ENCODE results near the gene SRGAP1. TPM values are rescaled to one million over a fixed set of nuclear protein-coding genes. Genes with fewer than 3 reads are reported as not detected.
"Not testable (repeated sequence)": the region's sequence is repeated elsewhere in the genome, so short reads cannot be mapped to it uniquely, and the experiment has no call there.

SRGAP1 gene
- total and polyA plus RNA-seq, 2 donors from 2014 or later: 1.8 to 13.5 TPM

DNA sequence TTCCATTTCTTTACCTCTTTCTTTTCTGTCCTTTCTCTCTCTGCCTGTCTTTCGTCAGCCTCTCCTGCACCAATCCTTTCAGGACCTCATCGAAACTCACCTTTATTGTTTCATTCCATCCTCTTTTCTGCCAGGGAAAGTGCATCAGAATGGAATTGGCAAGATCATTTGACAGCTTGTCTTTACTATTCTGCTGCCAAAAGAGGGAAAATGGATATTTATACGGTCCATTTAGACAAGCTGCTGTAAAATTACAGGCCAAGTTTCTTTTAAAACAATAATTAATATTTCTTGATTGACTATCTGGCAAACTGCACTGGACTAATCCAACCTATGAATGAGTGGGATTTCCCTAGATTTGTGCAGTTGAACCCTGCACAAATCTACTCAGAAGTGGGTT lies 7.6 kb upstream of the SRGAP1 start:
- DNase-seq (no peak), FAIRE-seq (no peak)
- Histone ChIP-seq H3K27me3 (ENCODE audit: control insufficient read depth, insufficient read depth, low read length) (no peaks in the 10 kb centered on the region), H3K4me3 (ENCODE audit: low read length in 3 of 3) (no peak overlapping the region), H3K9me3 (ENCODE audit: control insufficient read depth in 2 of 3, insufficient read depth in 1 of 3, low read length in 3 of 3) (no peaks in the 10 kb centered on the region), H3K27ac (ENCODE audit: low read depth in 2 of 2, low read length in 2 of 2) (no peak overlapping the region), H3K9ac (ENCODE audit: low read length in 3 of 3) (no peak overlapping the region), H3K4me1 (ENCODE audit: control insufficient read depth in 2 of 3, insufficient read depth in 2 of 3, low read depth in 1 of 3, low read length in 3 of 3) (no peaks in the 10 kb centered on the region), H3K36me3 (ENCODE audit: control insufficient read depth in 2 of 3, insufficient read depth in 3 of 3, low read length in 3 of 3) (no peaks in the 10 kb centered on the region)
- intact Hi-C loops (cut with DNase I): loop anchor here (5.0 kb wide), 1 partner anchor 420 kb away; no protein-coding TSS in a partner anchor
- no peak for TF ChIP-seq CTCF (IDR thresholded peaks at IDR 0.05; ENCODE audit: borderline replicate concordance, extremely low read depth, insufficient read depth)

GRCh38 chr12:63838411-63838810 lies 6.1 kb upstream of the SRGAP1 start:
- Histone ChIP-seq H3K9me3 (ENCODE audit: control insufficient read depth in 2 of 3, insufficient read depth in 1 of 3, low read length in 3 of 3) (no peaks in the 10 kb centered on the region), H3K36me3 (ENCODE audit: control insufficient read depth in 2 of 3, insufficient read depth in 3 of 3, low read length in 3 of 3) (no peaks in the 10 kb centered on the region), H3K9ac (ENCODE audit: low read length in 3 of 3) (no peak overlapping the region), H3K4me3 (ENCODE audit: low read length in 3 of 3) (no peak overlapping the region), H3K27me3 (ENCODE audit: control insufficient read depth, insufficient read depth, low read length) (no peaks in the 10 kb centered on the region), H3K27ac (ENCODE audit: low read depth in 2 of 2, low read length in 2 of 2) (no peak overlapping the region), H3K4me1 (ENCODE audit: control insufficient read depth in 2 of 3, insufficient read depth in 2 of 3, low read depth in 1 of 3, low read length in 3 of 3) (no peaks in the 10 kb centered on the region)
- no peak for DNase-seq
- intact Hi-C loops (cut with DNase I): loop anchor here (5.0 kb wide), 1 partner anchor 419 kb away; no protein-coding TSS in a partner anchor
- no peak for TF ChIP-seq CTCF (IDR thresholded peaks at IDR 0.05; ENCODE audit: borderline replicate concordance, extremely low read depth, insufficient read depth)
- FAIRE-seq: no peak

- no peak for DNase-seq
- Histone ChIP-seq H3K9ac (ENCODE audit: low read length in 3 of 3) (no peak overlapping the region), H3K4me1 (ENCODE audit: control insufficient read depth in 2 of 3, insufficient read depth in 2 of 3, low read depth in 1 of 3, low read length in 3 of 3) (peaks cover 3% of the 10 kb centered on the region in 3 donors), H3K27me3 (ENCODE audit: control insufficient read depth, insufficient read depth, low read length) (no peaks in the 10 kb centered on the region), H3K9me3 (ENCODE audit: control insufficient read depth in 2 of 3, insufficient read depth in 1 of 3, low read length in 3 of 3) (no peaks in the 10 kb centered on the region), H3K4me3 (ENCODE audit: low read length in 3 of 3) (no peak overlapping the region), H3K27ac (ENCODE audit: low read depth in 2 of 2, low read length in 2 of 2) (no peak overlapping the region), H3K36me3 (ENCODE audit: control insufficient read depth in 2 of 3, insufficient read depth in 3 of 3, low read length in 3 of 3) (no peaks in the 10 kb centered on the region)
- FAIRE-seq: no peak
- no peak for TF ChIP-seq CTCF (IDR thresholded peaks at IDR 0.05; ENCODE audit: borderline replicate concordance, extremely low read depth, insufficient read depth)
- intact Hi-C loops (cut with DNase I): no loop called here
Observed at GRCh38 chr12:63841011-63841410, 3.5 kb upstream of the SRGAP1 start.

DNA sequence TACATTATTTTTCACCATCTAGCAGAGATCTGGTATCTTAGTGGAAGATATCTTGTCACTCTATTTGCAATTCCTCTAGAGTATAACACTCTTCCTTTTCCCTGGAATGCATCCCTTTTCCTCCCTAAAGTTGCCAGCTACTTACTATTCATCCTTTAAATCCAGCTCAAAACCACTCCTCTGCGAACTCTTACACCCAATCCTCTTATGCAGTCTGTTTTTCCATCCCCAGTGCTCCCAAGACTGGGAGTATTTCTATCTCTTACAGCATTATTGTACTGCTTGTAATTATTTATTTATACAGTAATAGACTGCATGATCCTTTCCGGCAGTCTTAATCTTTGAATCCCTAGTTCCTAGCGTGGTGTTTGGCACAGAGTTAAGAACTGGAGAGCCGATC lies 2.9 kb upstream of the SRGAP1 start:
- no peak overlapping the region for H3K27ac ChIP-seq (ENCODE audit: low read depth in 2 of 2, low read length in 2 of 2)
- peaks cover 3 to 5% (median 4%) of the 10 kb centered on the region in 3 donors for H3K4me1 ChIP-seq (ENCODE audit: control insufficient read depth in 2 of 3, insufficient read depth in 2 of 3, low read depth in 1 of 3, low read length in 3 of 3)
- H3K27me3 ChIP-seq (ENCODE audit: control insufficient read depth, insufficient read depth, low read length): no peaks in the 10 kb centered on the region
- no peaks in the 10 kb centered on the region for H3K9me3 ChIP-seq (ENCODE audit: control insufficient read depth in 2 of 3, insufficient read depth in 1 of 3, low read length in 3 of 3)
- no peak for TF ChIP-seq CTCF (IDR thresholded peaks at IDR 0.05; ENCODE audit: borderline replicate concordance, extremely low read depth, insufficient read depth)
- H3K36me3 ChIP-seq (ENCODE audit: control insufficient read depth in 2 of 3, insufficient read depth in 3 of 3, low read length in 3 of 3): no peaks in the 10 kb centered on the region
- H3K9ac ChIP-seq (ENCODE audit: low read length in 3 of 3): no peak overlapping the region
- H3K4me3 ChIP-seq (ENCODE audit: low read length in 3 of 3): no peak overlapping the region
- no peak for FAIRE-seq
- no peak for DNase-seq
- intact Hi-C loops (cut with DNase I): no loop called here

DNA sequence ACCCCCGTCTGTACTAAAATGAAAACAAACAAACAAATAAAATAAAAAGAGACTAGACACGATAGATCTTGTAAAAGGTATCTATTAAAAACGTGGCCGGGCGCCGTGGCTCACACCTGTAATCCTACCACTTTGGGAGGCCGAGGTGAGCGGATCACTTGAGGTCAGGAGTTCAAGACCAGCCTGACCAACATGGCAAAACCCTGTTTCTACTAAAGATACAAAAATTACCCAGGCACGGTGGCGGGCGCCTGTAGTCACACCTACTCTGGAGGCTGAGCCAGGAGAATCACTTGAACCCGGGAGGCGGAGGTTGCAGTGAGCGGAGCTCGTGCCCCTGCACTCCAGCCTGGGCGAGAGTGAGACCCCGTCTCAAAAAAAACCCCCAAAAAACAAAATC lies 1.8 kb upstream of the SRGAP1 start:
- H3K27me3 ChIP-seq (ENCODE audit: control insufficient read depth, insufficient read depth, low read length); H3K4me1 ChIP-seq (ENCODE audit: control insufficient read depth in 2 of 3, insufficient read depth in 2 of 3, low read depth in 1 of 3, low read length in 3 of 3); H3K9me3 ChIP-seq (ENCODE audit: control insufficient read depth in 2 of 3, insufficient read depth in 1 of 3, low read length in 3 of 3); DNase-seq; H3K36me3 ChIP-seq (ENCODE audit: control insufficient read depth in 2 of 3, insufficient read depth in 3 of 3, low read length in 3 of 3); H3K9ac ChIP-seq (ENCODE audit: low read length in 3 of 3); intact Hi-C loops (cut with DNase I); FAIRE-seq; H3K27ac ChIP-seq (ENCODE audit: low read depth in 2 of 2, low read length in 2 of 2): not testable (repeated sequence)
- H3K4me3 ChIP-seq (ENCODE audit: low read length in 3 of 3): peak overlapping the region in 1 of 3 donors; percentile 99

Measured in kidney (tissue), 14 donors.